ENCODE data around the gene KRT83. TPM values are rescaled to one million over a fixed set of nuclear protein-coding genes. Genes with fewer than 3 reads are reported as not detected.

KRT83 gene
- total RNA-seq, 6 donors from 2014 or later: not detected

DNA sequence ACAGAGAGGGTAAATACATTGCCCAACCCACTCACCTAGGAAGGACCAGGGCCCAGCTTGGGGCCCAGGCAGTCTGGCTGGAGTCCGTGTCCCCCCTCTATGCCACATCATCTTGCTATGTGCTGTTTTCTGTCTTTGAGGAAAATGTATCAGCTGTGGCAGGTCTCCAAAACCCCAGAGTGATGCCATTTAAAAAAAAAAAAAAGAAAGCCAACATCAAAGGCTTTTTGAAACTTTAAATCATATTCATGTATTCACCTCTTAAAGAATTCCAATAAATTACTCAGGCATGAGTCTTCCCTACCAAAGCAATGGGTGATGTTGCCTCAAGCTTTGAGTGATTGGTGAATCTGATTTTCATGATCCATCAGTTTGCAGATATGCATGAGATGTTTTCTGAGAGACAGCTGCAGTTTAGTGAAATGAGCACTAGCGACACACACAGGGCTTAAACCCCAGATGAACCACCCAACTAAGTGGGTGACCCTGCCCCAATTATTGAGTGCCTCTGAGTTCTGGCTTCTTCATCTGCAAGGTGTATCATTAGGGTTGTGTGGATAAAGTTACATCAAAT is 35.9 kb downstream of the KRT83 start:
- H3K9me3 ChIP-seq: no peaks in the 10 kb centered on the region
- no peaks in the 10 kb centered on the region for H3K36me3 ChIP-seq
- peaks cover 10 to 11% (median 10%) of the 10 kb centered on the region in 4 donors for H3K4me1 ChIP-seq
- no peak for TF ChIP-seq EP300 (IDR thresholded peaks at IDR 0.05)
- no peak for TF ChIP-seq POLR2A (IDR thresholded peaks at IDR 0.05)
- TF ChIP-seq CTCF (IDR thresholded peaks at IDR 0.05): no peak
- TF ChIP-seq POLR2AphosphoS5 (IDR thresholded peaks at IDR 0.05): no peak
- no peak overlapping the region for H3K4me3 ChIP-seq
- DNase-seq (no peak), ATAC-seq (ENCODE audit: low FRiP score in 2 of 2) (no peak)
- WGBS, 2 donors: 87 to 91% methylated on average over 2 of the region's 2 CpGs
- H3K27ac ChIP-seq: no peak overlapping the region
- no peaks in the 10 kb centered on the region for H3K27me3 ChIP-seq

- DNase-seq (no peak), ATAC-seq (ENCODE audit: low FRiP score in 2 of 2) (no peak)
- H3K9me3 ChIP-seq: no peaks in the 10 kb centered on the region
- H3K27ac ChIP-seq: no peak overlapping the region
- no peaks in the 10 kb centered on the region for H3K27me3 ChIP-seq
- peaks cover 16 to 17% (median 16%) of the 10 kb centered on the region in 4 donors for H3K4me1 ChIP-seq
- TF ChIP-seq EP300 (IDR thresholded peaks at IDR 0.05) (no peak), POLR2AphosphoS5 (IDR thresholded peaks at IDR 0.05) (no peak), CTCF (IDR thresholded peaks at IDR 0.05) (no peak), POLR2A (IDR thresholded peaks at IDR 0.05) (no peak)
- H3K36me3 ChIP-seq: no peaks in the 10 kb centered on the region
- no peak overlapping the region for H3K4me3 ChIP-seq
- 62 to 76% methylated on average over 4 of the region's 4 CpGs for WGBS, 2 donors
Measured at GRCh38 chr12:52284562-52285171, 36.5 kb downstream of the KRT83 start.

DNA sequence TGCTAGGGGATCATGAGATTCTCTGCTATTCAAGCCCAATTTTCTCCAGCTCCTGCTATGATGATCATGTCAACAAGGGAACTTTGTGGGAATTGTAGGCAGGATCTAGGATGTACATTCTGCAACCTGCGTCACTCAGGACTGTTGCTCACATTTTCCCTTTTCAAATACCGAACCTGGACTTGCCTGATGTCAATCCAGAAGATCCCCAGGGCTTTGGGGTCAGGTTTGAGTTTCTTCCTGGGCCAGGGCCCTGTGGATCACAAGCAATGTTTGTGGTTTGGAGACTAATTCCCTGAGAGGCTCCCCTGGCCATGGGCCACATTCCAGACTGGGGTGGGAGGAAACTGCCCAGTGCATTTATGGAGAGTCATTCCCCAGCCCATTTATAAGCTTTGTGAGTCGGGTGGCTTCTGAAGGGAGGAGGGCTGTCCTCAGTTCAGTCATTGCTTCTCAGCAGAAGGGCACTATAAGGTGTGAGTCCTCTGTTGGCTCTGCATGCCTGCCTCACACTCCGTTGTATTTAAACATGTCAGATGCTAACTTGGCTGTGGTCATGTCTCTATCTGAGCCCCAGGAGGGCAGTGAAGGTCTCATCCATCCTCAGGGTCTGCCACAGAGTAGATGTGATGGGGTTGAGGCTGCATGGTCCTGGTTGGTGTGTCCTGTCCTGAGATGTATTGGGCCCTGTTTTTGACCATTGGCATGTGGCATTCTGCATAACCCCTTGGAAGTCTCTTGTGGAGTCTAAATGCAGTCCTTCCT is 40.2 kb downstream of the KRT83 start:
- no peak overlapping the region for H3K4me3 ChIP-seq
- H3K27me3 ChIP-seq: no peaks in the 10 kb centered on the region
- H3K9me3 ChIP-seq: no peaks in the 10 kb centered on the region
- H3K4me1 ChIP-seq: peaks cover 21 to 31% (median 30%) of the 10 kb centered on the region in 4 donors
- TF ChIP-seq POLR2A (IDR thresholded peaks at IDR 0.05) (peak in 1 of 4 donors; percentile 24), EP300 (IDR thresholded peaks at IDR 0.05) (peak in 1 of 4 donors; percentile 39), CTCF (IDR thresholded peaks at IDR 0.05) (no peak), POLR2AphosphoS5 (IDR thresholded peaks at IDR 0.05) (no peak)
- peak overlapping the region; percentile 74 to 86 (median 76) for H3K27ac ChIP-seq
- H3K36me3 ChIP-seq: no peaks in the 10 kb centered on the region
- ATAC-seq (ENCODE audit: low FRiP score in 2 of 2) (peak; percentile 64 to 65), DNase-seq (peak in 1 of 2 donors; percentile 65)
- whole genome bisulfite sequencing, 2 donors: 42 to 43% methylated on average over 4 of the region's 4 CpGs

- ATAC-seq (ENCODE audit: low FRiP score in 2 of 2): peak; percentile 87 to 88
- H3K27ac ChIP-seq: peak overlapping the region; percentile 74 to 86 (median 76)
- H3K27me3 ChIP-seq: no peaks in the 10 kb centered on the region
- H3K9me3 ChIP-seq: no peaks in the 10 kb centered on the region
- no peak overlapping the region for H3K4me3 ChIP-seq
- 38 to 73% methylated on average over 2 to 3 of the region's 3 CpGs for WGBS, 2 donors
- TF ChIP-seq POLR2AphosphoS5 (IDR thresholded peaks at IDR 0.05) (peak; percentile 47 to 59), EP300 (IDR thresholded peaks at IDR 0.05) (peak; percentile 57 to 96 (median 76)), POLR2A (IDR thresholded peaks at IDR 0.05) (peak in 1 of 4 donors; percentile 34), CTCF (IDR thresholded peaks at IDR 0.05) (no peak)
- no peaks in the 10 kb centered on the region for H3K36me3 ChIP-seq
- H3K4me1 ChIP-seq: peaks cover 21 to 31% (median 30%) of the 10 kb centered on the region in 4 donors
- DNase-seq: peak in 1 of 2 donors; percentile 94
Measured at GRCh38 chr12:52280319-52280795, 40.8 kb downstream of the KRT83 start.
